ENCODE results near the gene ABCB8. TPM values are rescaled to one million over a fixed set of nuclear protein-coding genes. Genes with fewer than 3 reads are reported as not detected.

The ABCB8 gene
- total and polyA plus RNA-seq, 8 donors, result 20.5 to 52.1 (median 26.9) TPM

- H3K36me3 ChIP-seq, result no peaks in the 10 kb centered on the region
- no peak for TF ChIP-seq CTCF (IDR thresholded peaks at IDR 0.05)
- DNase-seq, result peak in 1 of 4 donors; percentile 63
- no peak for ATAC-seq
- no peaks in the 10 kb centered on the region for H3K9me3 ChIP-seq
- no peak overlapping the region for H3K27ac ChIP-seq
- H3K4me3 ChIP-seq, result no peak overlapping the region
- H3K27me3 ChIP-seq, result peaks cover 22 to 98% of the 10 kb centered on the region in 2 donors
- peaks cover 12 to 43% of the 10 kb centered on the region in 2 donors for H3K4me1 ChIP-seq
- intact Hi-C loops (cut with DNase I), result no loop called here
Observed at GRCh38 chr7:151016942-151017341, 11.3 kb upstream of the ABCB8 start.

GRCh38 chr7:151017370-151017952 is 10.8 kb upstream of the ABCB8 start:
- DNase-seq, result peak in 1 of 4 donors; percentile 43
- Histone ChIP-seq H3K9me3 (no peaks in the 10 kb centered on the region), H3K27ac (no peak overlapping the region), H3K27me3 (peaks cover 22 to 98% of the 10 kb centered on the region in 2 donors), H3K4me1 (peaks cover 12 to 38% of the 10 kb centered on the region in 2 donors), H3K4me3 (no peak overlapping the region), H3K36me3 (no peaks in the 10 kb centered on the region)
- TF ChIP-seq CTCF (IDR thresholded peaks at IDR 0.05), result no peak
- intact Hi-C loops (cut with DNase I), result no loop called here
- no peak for ATAC-seq

DNA sequence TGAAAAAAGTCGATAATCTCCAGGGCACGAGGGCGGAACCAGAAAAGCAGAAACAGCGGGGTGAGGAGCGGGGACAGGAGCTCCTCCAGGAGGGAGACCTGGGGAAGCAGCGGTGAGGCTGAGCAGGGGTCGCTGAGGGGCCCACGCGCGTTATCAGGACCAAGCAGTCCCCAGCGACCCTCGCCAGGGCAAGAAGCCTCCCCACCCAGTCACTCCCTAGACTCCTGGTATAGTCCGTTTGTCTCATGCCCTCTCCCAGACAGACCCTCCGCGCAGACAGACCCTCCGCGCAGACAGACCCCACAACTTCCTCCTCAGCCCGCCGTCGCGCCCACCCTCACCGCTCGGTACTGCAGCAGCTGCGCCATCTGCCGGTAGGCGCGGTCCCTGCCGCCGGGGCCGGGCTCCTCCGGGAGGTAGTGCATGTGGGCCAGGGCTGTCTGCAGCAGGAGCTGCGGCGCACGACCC is 10.3 kb upstream of the ABCB8 start:
- ATAC-seq, result peak; percentile 87
- peak; percentile 59 to 93 (median 71) for DNase-seq

GRCh38 chr7:151018421-151019129 is 9.7 kb upstream of the ABCB8 start:
- peak in 2 of 4 donors; percentile 76 to 81 for DNase-seq
- Histone ChIP-seq H3K9me3 (no peaks in the 10 kb centered on the region), H3K27me3 (peaks cover 20 to 93% of the 10 kb centered on the region in 2 donors), H3K4me1 (peaks cover 12 to 28% of the 10 kb centered on the region in 2 donors), H3K4me3 (no peak overlapping the region), H3K36me3 (no peaks in the 10 kb centered on the region), H3K27ac (no peak overlapping the region)
- TF ChIP-seq CTCF (IDR thresholded peaks at IDR 0.05), result peak in 1 of 2 donors; percentile 37
- ATAC-seq, result peak; percentile 42
- intact Hi-C loops (cut with DNase I), result no loop called here

More for the DNA sequence above, 10.3 kb upstream of the ABCB8 start:
- no peak overlapping the region for H3K27ac ChIP-seq
- peak; percentile 92 to 98 for TF ChIP-seq CTCF (IDR thresholded peaks at IDR 0.05)
- peaks cover 12 to 34% of the 10 kb centered on the region in 2 donors for H3K4me1 ChIP-seq
- no peaks in the 10 kb centered on the region for H3K36me3 ChIP-seq
- no peaks in the 10 kb centered on the region for H3K9me3 ChIP-seq
- H3K27me3 ChIP-seq, result peaks cover 22 to 94% of the 10 kb centered on the region in 2 donors
- intact Hi-C loops (cut with DNase I), result no loop called here
- no peak overlapping the region for H3K4me3 ChIP-seq

DNA sequence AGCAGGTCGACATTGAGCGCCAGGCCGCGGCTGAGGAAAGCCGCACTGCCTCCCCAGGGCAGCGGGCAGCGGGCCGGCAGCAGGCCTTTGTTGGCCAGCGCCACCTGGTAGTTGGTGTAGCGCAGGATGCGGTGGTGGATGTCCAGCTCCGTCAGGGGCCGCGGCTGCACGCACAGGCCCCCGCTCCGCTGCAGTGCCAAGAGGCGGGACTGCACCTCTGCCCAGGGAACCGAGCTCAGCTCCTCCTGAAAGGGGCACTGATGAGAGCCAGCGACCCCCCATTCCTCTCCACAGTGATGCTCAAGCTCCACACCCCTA is 9.2 kb upstream of the ABCB8 start:
- DNase-seq (peak in 1 of 4 donors; percentile 60), ATAC-seq (peak; percentile 9)
- H3K9me3 ChIP-seq, result no peaks in the 10 kb centered on the region
- H3K36me3 ChIP-seq, result no peaks in the 10 kb centered on the region
- H3K4me1 ChIP-seq, result peaks cover 12 to 24% of the 10 kb centered on the region in 2 donors
- no peak for TF ChIP-seq CTCF (IDR thresholded peaks at IDR 0.05)
- peaks cover 18 to 91% of the 10 kb centered on the region in 2 donors for H3K27me3 ChIP-seq
- H3K27ac ChIP-seq, result no peak overlapping the region
- H3K4me3 ChIP-seq, result no peak overlapping the region
- intact Hi-C loops (cut with DNase I), result no loop called here

Measured in left lung (tissue), 10 donors.